Trophoblast cell (in vitro differentiated cells and primary cell): Measurements from ENCODE around the gene THADA.

Experiments
- DNase-seq, 2 donors: peaks; one replicate each; pipeline ENCODE4 v3.0.0-alpha.2; 2016
- H2AFZ ChIP-seq: 2 replicates; pipeline ENCODE4 v1.6.1; 2013; ENCODE audit warnings: low read length, moderate library complexity, mild to moderate bottlenecking; ENCODE audit not compliant: insufficient read depth, poor library complexity
- H2AK5ac ChIP-seq: 2 replicates; pipeline ENCODE4 v1.6.1; 2013; ENCODE audit warnings: mild to moderate bottlenecking, low read length
- H2BK120ac ChIP-seq: 2 replicates; pipeline ENCODE4 v1.6.1; 2013; ENCODE audit warnings: low read length, mild to moderate bottlenecking, moderate library complexity; ENCODE audit not compliant: insufficient read depth, poor library complexity
- H2BK12ac ChIP-seq: 2 replicates; pipeline ENCODE4 v1.6.1; 2013; ENCODE audit warnings: mild to moderate bottlenecking, low read length, moderate library complexity
- H2BK5ac ChIP-seq: 2 replicates; pipeline ENCODE4 v1.6.1; 2013; ENCODE audit warnings: low read length, low read depth, moderate library complexity, mild to moderate bottlenecking; ENCODE audit not compliant: poor library complexity
- H3K14ac ChIP-seq: 2 replicates; pipeline ENCODE4 v1.6.1; 2013; ENCODE audit warnings: mild to moderate bottlenecking, low read length
- H3K18ac ChIP-seq: 2 replicates; pipeline ENCODE4 v1.6.1; 2013; ENCODE audit warnings: mild to moderate bottlenecking, low read length
- H3K23ac ChIP-seq: 2 replicates; pipeline ENCODE4 v1.6.1; 2013; ENCODE audit warnings: low read length
- H3K27ac ChIP-seq: 2 replicates; pipeline ENCODE4 v1.5.1; 2013; ENCODE audit warnings: low read depth, mild to moderate bottlenecking, inconsistent platforms, low read length, moderate library complexity
- H3K27me3 ChIP-seq: 2 replicates; pipeline ENCODE4 v1.6.1; 2013; ENCODE audit warnings: inconsistent platforms, mild to moderate bottlenecking, low read length, moderate library complexity; ENCODE audit not compliant: insufficient read depth
- H3K36me3 ChIP-seq, 2 experiments: 1 replicate in 1 of 2; 2 replicates in 1 of 2; pipeline ENCODE4 v1.6.1; 2013; ENCODE audit warnings: low read length in 2 of 2, mild to moderate bottlenecking in 2 of 2, moderate library complexity in 1 of 2; ENCODE audit not compliant: insufficient read depth in 2 of 2, control insufficient read depth in 1 of 2
- H3K4ac ChIP-seq: 2 replicates; pipeline ENCODE4 v1.6.1; 2013; ENCODE audit warnings: low read depth, mild to moderate bottlenecking, low read length, moderate library complexity
- H3K4me1 ChIP-seq, 2 experiments: 1 replicate in 1 of 2; 2 replicates in 1 of 2; pipeline ENCODE4 v1.6.1; 2013; ENCODE audit warnings: low read length in 2 of 2, mild to moderate bottlenecking in 2 of 2, moderate library complexity in 1 of 2; ENCODE audit not compliant: insufficient read depth in 2 of 2, control insufficient read depth in 1 of 2
- H3K4me2 ChIP-seq: 2 replicates; pipeline ENCODE4 v1.6.1; 2013; ENCODE audit warnings: inconsistent platforms, mild to moderate bottlenecking, low read length, moderate library complexity
- H3K4me3 ChIP-seq: 2 replicates; pipeline ENCODE4 v1.5.1; 2013; ENCODE audit warnings: mild to moderate bottlenecking, low read depth, low read length, inconsistent platforms
- H3K79me1 ChIP-seq: one replicate; pipeline ENCODE4 v1.6.1; 2013; ENCODE audit warnings: low read length
- H3K79me2 ChIP-seq: 2 replicates; pipeline ENCODE4 v1.6.1; 2013; ENCODE audit warnings: low read length, mild to moderate bottlenecking; ENCODE audit not compliant: control insufficient read depth, insufficient read depth, poor library complexity
- H3K9ac ChIP-seq: 2 replicates; pipeline ENCODE4 v1.6.1; 2013; ENCODE audit warnings: mild to moderate bottlenecking, low read length
- H3K9me3 ChIP-seq: 2 replicates; pipeline ENCODE4 v1.6.1; 2013; ENCODE audit warnings: low read depth, mild to moderate bottlenecking, control low read depth, inconsistent platforms, low read length; ENCODE audit not compliant: insufficient read depth
- H4K12ac ChIP-seq: 2 replicates; pipeline ENCODE4 v1.6.1; 2013; ENCODE audit warnings: low read depth, mild to moderate bottlenecking, low read length, moderate library complexity
- H4K8ac ChIP-seq: 2 replicates; pipeline ENCODE4 v1.6.1; 2013; ENCODE audit warnings: low read depth, mild to moderate bottlenecking, low read length, moderate library complexity
- H4K91ac ChIP-seq: one replicate; pipeline ENCODE4 v1.6.1; 2013; ENCODE audit warnings: low read depth, mild to moderate bottlenecking, low read length, moderate library complexity
- WGBS: extraction: QIAGEN DNeasy Blood & Tissue Kit; methylation state at CpG from one replicate; pipeline ENCODE4 v1.1.7; 2013; ENCODE audit warnings: missing lambda C conversion rate; ENCODE audit not compliant: insufficient read length, insufficient coverage; ENCODE audit errors: extremely low coverage; 5-methylcytosine and 5-hydroxymethylcytosine counted together

The THADA gene

GRCh38 chr2:43333656-43334144 is 262.1 kb downstream of the THADA start:
- H2BK12ac ChIP-seq = peak overlapping the region; percentile 23
- peaks cover 0 to 7% of the 10 kb centered on the region in 2 experiments for H3K4me1 ChIP-seq
- no peak overlapping the region for H3K27ac ChIP-seq
- no peak overlapping the region for H2AFZ ChIP-seq
- no peak overlapping the region for H2BK5ac ChIP-seq
- no CpG with 5 or more reads among the region's 2 CpGs for WGBS
- no peaks in the 10 kb centered on the region for H3K27me3 ChIP-seq
- H2AK5ac ChIP-seq = no peak overlapping the region
- H3K23ac ChIP-seq = no peak overlapping the region
- H4K91ac ChIP-seq = peak overlapping the region; percentile 26
- no peak overlapping the region for H4K12ac ChIP-seq
- peak in 1 of 2 donors; percentile 20 for DNase-seq
- no peak overlapping the region for H3K4me2 ChIP-seq
- H3K36me3 ChIP-seq = no peaks in the 10 kb centered on the region
- no peaks in the 10 kb centered on the region for H3K79me2 ChIP-seq
- H3K14ac ChIP-seq = no peak overlapping the region
- H3K4ac ChIP-seq = peak overlapping the region; percentile 6
- no peak overlapping the region for H3K9ac ChIP-seq
- H4K8ac ChIP-seq = no peak overlapping the region
- peaks cover 10% of the 10 kb centered on the region for H3K79me1 ChIP-seq
- H3K18ac ChIP-seq = no peak overlapping the region
- H2BK120ac ChIP-seq = no peak overlapping the region
- H3K9me3 ChIP-seq = no peaks in the 10 kb centered on the region
- no peak overlapping the region for H3K4me3 ChIP-seq

GRCh38 chr2:43333101-43333655 is 262.7 kb downstream of the THADA start:
- Histone ChIP-seq H3K4ac (peak overlapping the region; percentile 6), H3K23ac (no peak overlapping the region), H3K27ac (no peak overlapping the region), H2BK5ac (no peak overlapping the region), H3K14ac (no peak overlapping the region), H2AK5ac (no peak overlapping the region), H3K4me1 (peaks cover 0 to 10% of the 10 kb centered on the region in 2 experiments), H2BK12ac (peak overlapping the region; percentile 23), H3K18ac (no peak overlapping the region), H3K27me3 (no peaks in the 10 kb centered on the region), H3K4me2 (no peak overlapping the region), H2BK120ac (no peak overlapping the region), H4K12ac (no peak overlapping the region), H3K9me3 (no peaks in the 10 kb centered on the region), H3K9ac (no peak overlapping the region), H3K79me1 (peaks cover 11% of the 10 kb centered on the region), H3K4me3 (no peak overlapping the region), H4K8ac (no peak overlapping the region), H4K91ac (peak overlapping the region; percentile 26), H3K36me3 (no peaks in the 10 kb centered on the region), H3K79me2 (no peaks in the 10 kb centered on the region), H2AFZ (no peak overlapping the region)
- DNase-seq = no peak
- no CpG with 5 or more reads among the region's 6 CpGs for WGBS

- no peak overlapping the region for H2AFZ ChIP-seq
- no peak overlapping the region for H3K4ac ChIP-seq
- no peak overlapping the region for H3K9ac ChIP-seq
- peaks cover 11% of the 10 kb centered on the region for H3K79me1 ChIP-seq
- no peak overlapping the region for H4K91ac ChIP-seq
- H3K4me1 ChIP-seq = peaks cover 0 to 10% of the 10 kb centered on the region in 2 experiments
- H3K4me3 ChIP-seq = no peak overlapping the region
- no peak overlapping the region for H2AK5ac ChIP-seq
- no peaks in the 10 kb centered on the region for H3K79me2 ChIP-seq
- H3K14ac ChIP-seq = no peak overlapping the region
- no peak overlapping the region for H4K12ac ChIP-seq
- no peak overlapping the region for H3K4me2 ChIP-seq
- H3K23ac ChIP-seq = no peak overlapping the region
- H3K27ac ChIP-seq = no peak overlapping the region
- H2BK120ac ChIP-seq = no peak overlapping the region
- H3K27me3 ChIP-seq = no peaks in the 10 kb centered on the region
- no CpG with 5 or more reads among the region's 5 CpGs for WGBS
- H3K18ac ChIP-seq = no peak overlapping the region
- H2BK12ac ChIP-seq = no peak overlapping the region
- no peak for DNase-seq
- no peaks in the 10 kb centered on the region for H3K9me3 ChIP-seq
- H2BK5ac ChIP-seq = no peak overlapping the region
- no peaks in the 10 kb centered on the region for H3K36me3 ChIP-seq
- no peak overlapping the region for H4K8ac ChIP-seq
Measured at GRCh38 chr2:43332653-43333052, 263.2 kb downstream of the THADA start.

GRCh38 chr2:43331422-43331821 is 264.4 kb downstream of the THADA start:
- no peak overlapping the region for H4K12ac ChIP-seq
- WGBS = no CpG with 5 or more reads among the region's 1 CpG
- H4K8ac ChIP-seq = no peak overlapping the region

More at GRCh38 chr2:43331422-43331821, 264.4 kb downstream of the THADA start:
- Histone ChIP-seq H2AFZ (no peak overlapping the region), H4K91ac (no peak overlapping the region), H3K4me1 (peaks cover 0 to 5% of the 10 kb centered on the region in 2 experiments), H2AK5ac (no peak overlapping the region), H3K4me3 (no peak overlapping the region), H3K4ac (no peak overlapping the region), H3K9me3 (no peaks in the 10 kb centered on the region), H3K27me3 (no peaks in the 10 kb centered on the region), H3K23ac (no peak overlapping the region), H3K14ac (no peak overlapping the region), H3K18ac (no peak overlapping the region), H3K36me3 (no peaks in the 10 kb centered on the region), H2BK5ac (no peak overlapping the region), H2BK120ac (no peak overlapping the region), H2BK12ac (no peak overlapping the region), H3K27ac (no peak overlapping the region), H3K4me2 (no peak overlapping the region), H3K9ac (no peak overlapping the region), H3K79me2 (no peaks in the 10 kb centered on the region), H3K79me1 (peaks cover 11% of the 10 kb centered on the region)
- no peak for DNase-seq
